ENCODE measurements around the gene CPNE2.

Gene CPNE2

DNA sequence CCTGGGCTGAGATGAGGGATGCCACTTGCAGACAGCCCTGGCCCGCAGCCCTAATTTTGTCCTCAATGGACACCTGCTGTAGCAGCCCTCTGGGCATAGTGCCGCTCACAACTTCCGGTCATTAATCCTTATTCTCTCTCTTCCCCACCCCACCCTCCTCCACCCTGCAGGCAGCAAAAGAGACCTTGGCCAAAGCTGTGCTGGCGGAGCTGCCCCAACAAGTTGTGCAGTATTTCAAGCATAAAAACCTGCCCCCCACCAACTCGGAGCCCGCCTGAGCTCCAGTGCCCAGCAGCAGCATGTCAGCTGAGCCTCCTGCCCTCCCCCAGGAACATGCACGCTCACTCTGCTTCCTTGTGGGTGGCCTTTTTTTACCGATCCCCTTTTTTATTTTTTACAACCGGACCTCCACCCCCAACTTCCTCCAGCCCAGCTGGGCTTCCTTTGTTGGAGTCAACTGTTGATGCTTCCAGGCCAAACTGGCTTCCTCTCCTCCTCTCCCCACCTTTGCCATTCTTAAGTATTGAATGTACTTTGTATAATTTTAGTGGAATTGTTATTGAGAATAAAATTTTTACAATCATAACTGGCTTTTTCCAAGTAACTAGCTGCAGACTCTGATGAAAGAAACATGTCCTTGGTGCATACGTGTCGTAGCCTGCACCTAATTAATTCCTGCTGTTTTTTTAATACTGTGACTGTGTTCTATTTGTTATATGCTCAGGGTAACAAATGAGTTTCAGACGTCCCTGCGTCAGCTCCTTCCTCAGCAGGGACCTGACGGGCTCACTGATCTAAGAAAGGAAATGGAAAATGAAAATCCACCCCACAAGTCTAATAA is 55.2 kb downstream of the CPNE2 start:
- DNase-seq: no peak

DNA sequence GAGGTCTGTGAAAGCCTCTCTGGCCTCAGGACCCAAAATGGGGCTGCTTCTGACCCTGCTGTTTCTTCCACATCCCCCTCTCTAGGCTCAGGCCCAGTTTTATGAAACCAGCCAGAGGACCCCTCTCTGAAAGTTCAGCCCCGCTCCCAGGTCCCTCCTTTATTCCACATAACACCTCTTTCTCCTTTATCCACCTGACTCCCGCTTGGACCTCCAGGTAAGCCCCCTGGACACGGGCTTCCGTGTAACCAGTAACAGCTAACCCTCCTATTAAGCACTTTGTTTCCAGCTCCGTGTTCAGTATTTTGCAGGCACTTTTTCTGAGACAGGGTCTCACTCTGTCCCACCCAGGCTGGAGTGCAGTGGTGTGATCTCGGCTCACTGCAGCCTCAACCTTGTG is 56.1 kb downstream of the CPNE2 start:
- DNase-seq: no peak

- no peak for DNase-seq
These were observed 57.0 kb downstream of the CPNE2 start for GRCh38 chr16:57149391-57149790.

GRCh38 chr16:57150682-57151330 is 58.4 kb downstream of the CPNE2 start:
- DNase-seq: no peak

- no peak for DNase-seq
These were observed 59.0 kb downstream of the CPNE2 start for GRCh38 chr16:57151369-57151768.

GRCh38 chr16:57152096-57153093 is 60.0 kb downstream of the CPNE2 start:
- DNase-seq: no peak

GRCh38 chr16:57153841-57154240 is 61.5 kb downstream of the CPNE2 start:
- no peak for DNase-seq

DNA sequence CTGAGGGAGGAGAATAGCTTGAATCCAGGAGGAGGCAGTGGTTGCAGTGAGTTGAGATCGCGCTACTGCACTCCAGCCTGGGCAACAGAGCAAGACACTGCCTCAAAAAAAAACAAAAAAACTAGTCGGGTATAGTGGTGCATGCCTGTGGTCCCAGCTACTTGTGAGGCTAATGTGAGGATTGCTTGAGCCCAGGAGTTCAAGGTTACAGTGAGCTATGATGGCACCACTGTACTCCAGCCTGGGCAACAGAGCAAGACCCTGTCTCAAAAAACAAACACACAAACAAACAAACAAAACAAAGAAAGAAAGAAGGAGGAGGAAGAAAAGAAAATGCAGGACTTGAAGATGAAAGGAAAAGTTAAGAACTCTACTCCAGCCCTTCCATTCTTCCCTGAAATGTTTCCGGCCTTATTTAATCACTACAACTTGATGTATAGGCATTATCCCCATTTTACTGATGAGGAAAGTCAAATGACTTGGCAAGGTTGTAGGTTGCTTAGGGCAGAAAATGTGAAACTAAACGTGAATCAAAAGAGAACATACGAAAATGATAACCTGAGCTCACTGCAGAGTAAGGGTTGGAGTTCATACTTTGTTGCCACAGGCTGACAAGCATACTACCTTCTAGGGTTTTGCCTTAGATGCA is 63.4 kb downstream of the CPNE2 start:
- no peak for DNase-seq

GRCh38 chr16:57156351-57156703 is 63.9 kb downstream of the CPNE2 start:
- no peak for DNase-seq

- DNase-seq: no peak
These were observed 65.2 kb downstream of the CPNE2 start for GRCh38 chr16:57157533-57157932.

GRCh38 chr16:57159447-57159846 is 67.1 kb downstream of the CPNE2 start:
- DNase-seq: no peak

- no peak for DNase-seq
These were observed 71.5 kb downstream of the CPNE2 start for GRCh38 chr16:57163842-57164241.

DNA sequence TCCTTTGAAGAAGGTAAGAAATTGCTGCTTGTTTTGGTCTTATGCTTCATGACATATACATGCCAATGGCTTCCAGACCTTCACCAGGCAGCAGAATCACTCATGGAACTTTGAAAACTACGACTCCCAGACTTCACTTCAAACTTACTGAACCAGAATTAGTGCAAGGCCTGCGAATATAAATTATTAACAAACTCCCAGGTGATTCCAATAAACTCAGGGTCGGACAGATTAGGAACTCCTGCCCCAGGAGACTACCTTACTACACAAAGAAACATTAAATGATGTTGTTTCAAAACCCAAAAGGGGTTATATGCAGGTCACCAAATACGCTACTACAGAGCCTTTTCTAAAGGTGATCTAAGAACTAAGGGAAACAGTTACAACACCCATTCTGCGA is 73.1 kb downstream of the CPNE2 start:
- no peak for DNase-seq

- DNase-seq: no peak
These were observed 73.6 kb downstream of the CPNE2 start for GRCh38 chr16:57165938-57166337.

DNA sequence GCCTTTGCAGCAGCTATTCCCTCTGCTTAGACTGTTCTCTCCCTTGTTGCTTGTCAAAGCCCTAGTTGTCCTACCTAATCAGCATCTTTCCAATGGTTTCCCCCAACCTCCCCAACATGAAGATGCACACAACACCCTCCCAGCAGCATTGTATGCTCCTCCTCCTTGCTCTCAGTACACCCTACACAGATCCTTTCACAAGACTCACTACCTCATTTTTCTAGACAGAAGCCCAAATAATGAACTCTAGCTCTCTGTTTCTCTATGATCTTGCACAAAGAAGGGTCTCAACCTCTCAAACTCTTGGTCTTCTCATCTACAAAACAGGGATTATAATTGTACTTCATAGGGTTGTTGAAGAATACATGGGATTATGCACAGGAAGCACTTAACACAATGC is 74.1 kb downstream of the CPNE2 start:
- DNase-seq: no peak

DNA sequence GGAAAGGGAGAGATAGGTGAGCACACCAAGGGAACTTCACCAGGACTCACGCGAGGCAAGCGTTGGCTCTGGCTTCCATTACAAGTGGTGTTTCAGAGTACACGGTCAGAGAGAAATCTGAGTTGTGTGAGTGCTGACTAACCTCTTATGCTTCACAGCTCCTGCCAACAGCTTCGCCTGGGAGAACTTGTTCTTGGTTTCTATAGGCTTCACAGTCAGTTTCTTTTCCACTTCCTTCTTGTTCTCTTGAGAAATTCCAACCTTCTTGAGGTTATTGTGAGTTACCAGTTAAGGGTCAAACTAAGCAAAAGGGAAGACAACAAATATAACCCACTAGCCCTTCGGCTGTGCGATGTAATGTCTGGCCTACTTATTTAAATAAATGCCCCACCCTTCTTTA is 74.6 kb downstream of the CPNE2 start:
- no peak for DNase-seq

- no peak for DNase-seq
These were observed 75.2 kb downstream of the CPNE2 start for GRCh38 chr16:57167538-57167937.

DNA sequence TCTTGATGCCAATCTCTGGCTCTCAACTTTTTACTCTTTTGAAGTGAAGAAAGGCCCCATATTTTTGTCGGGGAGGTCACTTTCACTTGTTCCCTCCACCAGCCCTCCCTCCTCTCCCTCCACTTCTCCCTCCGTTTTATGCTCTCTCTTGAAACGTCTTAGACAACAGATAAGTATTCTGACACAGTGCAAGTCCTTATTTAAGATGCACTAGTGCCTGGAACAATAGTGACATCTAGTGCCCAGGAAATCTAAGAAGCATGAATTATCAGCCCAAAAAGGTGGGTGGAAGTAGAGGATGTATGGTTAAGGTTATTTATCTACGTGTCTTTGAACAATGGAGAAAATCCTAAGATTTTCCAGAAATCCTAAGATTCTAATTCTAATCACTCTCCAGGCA is 75.6 kb downstream of the CPNE2 start:
- DNase-seq: no peak

DNA sequence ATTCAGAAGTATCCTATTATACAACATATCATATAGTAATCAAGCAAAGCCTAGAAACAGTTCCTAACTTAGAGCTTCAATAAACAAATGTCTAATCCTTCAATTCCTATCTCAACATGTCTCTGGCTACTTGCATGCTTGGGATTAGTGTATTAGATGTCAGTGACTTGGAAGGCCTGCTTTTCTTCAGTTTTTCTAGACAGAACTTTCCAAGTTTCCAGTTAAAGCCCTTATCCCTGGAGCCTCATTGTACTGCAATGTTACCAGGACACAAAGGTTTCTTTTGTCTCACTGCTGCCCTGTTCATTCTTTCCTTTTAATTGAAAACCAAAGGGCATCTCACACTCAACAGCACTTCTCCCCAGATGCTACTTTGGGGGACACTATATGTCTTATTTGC is 76.9 kb downstream of the CPNE2 start:
- DNase-seq: no peak

DNA sequence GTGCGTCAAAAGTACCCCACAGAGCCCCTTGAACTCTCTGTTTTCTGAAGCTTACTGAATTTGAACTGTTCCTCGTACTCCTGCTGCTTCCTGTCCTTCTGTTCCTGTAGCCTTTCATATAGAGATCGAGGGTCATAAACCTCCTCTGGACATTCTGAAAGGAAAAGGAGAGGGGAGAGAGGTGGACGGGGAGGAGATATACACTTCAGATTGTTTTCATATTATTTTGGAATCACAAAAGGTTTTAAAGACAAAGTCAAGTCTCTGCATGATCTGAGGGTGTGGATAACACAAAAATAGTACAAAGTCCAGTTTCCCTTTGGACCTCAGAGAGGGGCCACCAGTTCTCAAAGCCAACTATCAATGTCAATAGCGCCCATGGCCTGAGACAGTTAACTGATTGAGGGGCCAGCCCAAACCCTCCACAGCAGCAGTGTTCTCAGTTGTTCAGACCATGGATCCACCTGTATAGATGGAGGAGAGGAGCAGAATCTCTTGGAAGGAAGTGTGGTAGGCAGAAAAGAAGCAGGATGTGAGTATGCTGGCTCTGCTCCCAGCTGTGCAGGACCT is 80.4 kb downstream of the CPNE2 start:
- no peak for DNase-seq

DNA sequence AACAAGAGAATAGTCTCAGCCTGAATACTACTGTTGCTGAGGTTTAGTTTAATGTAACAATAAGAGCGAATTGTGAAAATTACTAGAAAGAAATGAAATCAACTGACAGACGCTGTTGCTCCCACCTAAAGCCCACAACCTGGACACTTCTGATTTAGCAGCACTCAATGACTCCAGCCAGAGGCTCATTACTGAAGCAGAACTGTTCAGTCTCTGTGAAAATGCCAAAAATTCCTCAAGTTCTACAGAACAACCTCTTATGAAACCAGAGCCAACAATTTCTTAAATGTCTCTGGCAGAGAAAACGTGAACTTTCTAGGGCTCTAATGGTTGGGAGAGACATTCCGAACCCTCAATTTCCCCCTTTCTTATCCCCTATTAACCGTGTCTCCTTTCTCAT is 83.5 kb downstream of the CPNE2 start:
- DNase-seq: no peak

GRCh38 chr16:57178196-57178595 is 85.8 kb downstream of the CPNE2 start:
- no peak for DNase-seq

- DNase-seq: no peak
These were observed 86.4 kb downstream of the CPNE2 start for GRCh38 chr16:57178793-57179212.

Data from activated T-cell treated with anti-CD3 and anti-CD28 coated beads for 4 hours (primary cell).